ENCODE measurements around the gene CBL. TPM values are rescaled to one million over a fixed set of nuclear protein-coding genes. Genes with fewer than 3 reads are reported as not detected.

Gene CBL
- polyA plus RNA-seq, 1 of the 3 experiments (the other 2 are of a cell fraction) = 9.5 TPM

GRCh38 chr11:119189393-119189792 is 16.7 kb upstream of the CBL start:
- Histone ChIP-seq H3F3A (replicated peaks; ENCODE audit: insufficient read depth) (no peaks in the 10 kb centered on the region), H3K4me2 (no peak overlapping the region), H3K79me2 (ENCODE audit: insufficient read depth) (no peaks in the 10 kb centered on the region), H3K27ac (ENCODE audit: low read depth in 2 of 2, low read length in 1 of 2) (no peak overlapping the region), H4K20me1 (ENCODE audit: insufficient read depth) (no peaks in the 10 kb centered on the region), H3K4me3 (ENCODE audit: low read depth in 2 of 2, low read length in 1 of 2) (no peak overlapping the region), H3K9me3 (no peaks in the 10 kb centered on the region), H3K27me3 (ENCODE audit: insufficient read depth) (no peaks in the 10 kb centered on the region), H3K9me2 (no peaks in the 10 kb centered on the region), H2AFZ (ENCODE audit: low read depth) (no peak overlapping the region), H3K4me1 (ENCODE audit: control insufficient read depth in 1 of 2, insufficient read depth in 2 of 2, low read depth in 1 of 2, low read length in 1 of 2) (peaks cover 0 to 9% of the 10 kb centered on the region in 2 experiments; a peak in 1 of 4 replicates), H3K9ac (no peak overlapping the region), H3K36me3 (replicated peaks in 1 of 2; ENCODE audit: control insufficient read depth in 1 of 2, insufficient read depth in 2 of 2, low read length in 1 of 2) (no peaks in the 10 kb centered on the region)
- peak; percentile 6 for DNase-seq
- WGBS (ENCODE audit: low lambda C conversion rate) = 73% methylated on average over 3 of the region's 4 CpGs
- ChIA-PET CTCF (interaction anchor here (0.9 to 3.3 kb wide), 5 partner anchors 13 to 150 kb away, joined by 3 to 12 read pairs (median 3); no protein-coding TSS in a partner anchor), POLR2A (no interaction called here)
- TF ChIP-seq NRF1 (IDR thresholded peaks at IDR 0.05; ENCODE audit: low read depth, low read length) (no peak), MXI1 (IDR thresholded peaks at IDR 0.05; ENCODE audit: low read depth, low read length) (no peak), CHD2 (IDR thresholded peaks at IDR 0.05; ENCODE audit: low read length, partially characterized antibody) (no peak), RAD21 (IDR thresholded peaks at IDR 0.05; ENCODE audit: low read length) (no peak), TEAD4 (IDR thresholded peaks at IDR 0.05; ENCODE audit: borderline replicate concordance, insufficient read depth) (no peak), USF2 (IDR thresholded peaks at IDR 0.05; ENCODE audit: borderline replicate concordance, low read depth, low read length) (no peak), EZH2phosphoT487 (IDR thresholded peaks at IDR 0.05; ENCODE audit: borderline replicate concordance, low read depth) (no peak), POLR2AphosphoS5 (IDR thresholded peaks at IDR 0.05; ENCODE audit: low read depth, low read length) (no peak), ZBTB33 (IDR thresholded peaks at IDR 0.05; ENCODE audit: borderline replicate concordance, low read depth) (no peak), PBX3 (IDR thresholded peaks at IDR 0.05) (no peak), FOXJ3 (CRISPR knock-in tag; IDR thresholded peaks at IDR 0.05) (no peak), YY1 (IDR thresholded peaks at IDR 0.05; ENCODE audit: low read depth) (no peak), GABPA (IDR thresholded peaks at IDR 0.05; ENCODE audit: low read depth) (no peak), TAF1 (IDR thresholded peaks at IDR 0.05; ENCODE audit: borderline replicate concordance, low read depth, low read length) (no peak), JUND (IDR thresholded peaks at IDR 0.05) (no peak)
